Measurements from ENCODE around the gene HILPDA.

- TF ChIP-seq CTCF (conservative IDR thresholded peaks at IDR 0.05; ENCODE audit: low read depth in 2 of 2): no peak
- no peak; the same call in 1 of the 2 replicates for TF ChIP-seq CREB1 (CRISPR knock-in tag; IDR thresholded peaks at IDR 0.05; ENCODE audit: low read depth)
- TF ChIP-seq, protein P1, sequence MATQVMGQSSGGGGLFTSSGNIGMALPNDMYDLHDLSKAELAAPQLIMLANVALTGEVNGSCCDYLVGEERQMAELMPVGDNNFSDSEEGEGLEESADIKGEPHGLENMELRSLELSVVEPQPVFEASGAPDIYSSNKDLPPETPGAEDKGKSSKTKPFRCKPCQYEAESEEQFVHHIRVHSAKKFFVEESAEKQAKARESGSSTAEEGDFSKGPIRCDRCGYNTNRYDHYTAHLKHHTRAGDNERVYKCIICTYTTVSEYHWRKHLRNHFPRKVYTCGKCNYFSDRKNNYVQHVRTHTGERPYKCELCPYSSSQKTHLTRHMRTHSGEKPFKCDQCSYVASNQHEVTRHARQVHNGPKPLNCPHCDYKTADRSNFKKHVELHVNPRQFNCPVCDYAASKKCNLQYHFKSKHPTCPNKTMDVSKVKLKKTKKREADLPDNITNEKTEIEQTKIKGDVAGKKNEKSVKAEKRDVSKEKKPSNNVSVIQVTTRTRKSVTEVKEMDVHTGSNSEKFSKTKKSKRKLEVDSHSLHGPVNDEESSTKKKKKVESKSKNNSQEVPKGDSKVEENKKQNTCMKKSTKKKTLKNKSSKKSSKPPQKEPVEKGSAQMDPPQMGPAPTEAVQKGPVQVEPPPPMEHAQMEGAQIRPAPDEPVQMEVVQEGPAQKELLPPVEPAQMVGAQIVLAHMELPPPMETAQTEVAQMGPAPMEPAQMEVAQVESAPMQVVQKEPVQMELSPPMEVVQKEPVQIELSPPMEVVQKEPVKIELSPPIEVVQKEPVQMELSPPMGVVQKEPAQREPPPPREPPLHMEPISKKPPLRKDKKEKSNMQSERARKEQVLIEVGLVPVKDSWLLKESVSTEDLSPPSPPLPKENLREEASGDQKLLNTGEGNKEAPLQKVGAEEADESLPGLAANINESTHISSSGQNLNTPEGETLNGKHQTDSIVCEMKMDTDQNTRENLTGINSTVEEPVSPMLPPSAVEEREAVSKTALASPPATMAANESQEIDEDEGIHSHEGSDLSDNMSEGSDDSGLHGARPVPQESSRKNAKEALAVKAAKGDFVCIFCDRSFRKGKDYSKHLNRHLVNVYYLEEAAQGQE (IDR thresholded peaks at IDR 0.05; ENCODE audit: unreplicated experiment): no peak
- TF ChIP-seq EZH2 (IDR thresholded peaks at IDR 0.05; ENCODE audit: low read depth, unreplicated experiment): no peak
- TF ChIP-seq EZH2phosphoT487 (IDR thresholded peaks at IDR 0.05; ENCODE audit: unreplicated experiment): no peak
- peak; percentile 94 for TF ChIP-seq POLR2AphosphoS5 (IDR thresholded peaks at IDR 0.05; ENCODE audit: low read depth)
- TF ChIP-seq NANOG (IDR thresholded peaks at IDR 0.05; ENCODE audit: borderline replicate concordance): no peak
- TF ChIP-seq JUNB (IDR thresholded peaks at IDR 0.05; ENCODE audit: unreplicated experiment): no peak
- TF ChIP-seq STAT1 (IDR thresholded peaks at IDR 0.05; ENCODE audit: unreplicated experiment): no peak
These were observed at the start of gene HILPDA for GRCh38 chr7:128455543-128456254.
